ENCODE data around the gene SZRD1.

Gene SZRD1

GRCh38 chr1:16367258-16367967, 371 bp downstream of the SZRD1 start:
- no peak for TF ChIP-seq CTCF (IDR thresholded peaks at IDR 0.05; ENCODE audit: borderline replicate concordance, control extremely low read depth, extremely low read depth, insufficient read depth, missing control alignments)
- peak; percentile 80 for DNase-seq (ENCODE audit: low spot score)
- in situ Hi-C loops (cut with MboI; ENCODE audit: low sequenced_read_pairs, unreplicated experiment) = loop anchor here (25.0 kb wide), 1 partner anchor 280 kb away; no protein-coding TSS in a partner anchor

GRCh38 chr1:16367968-16368890, 1.2 kb downstream of the SZRD1 start:
- in situ Hi-C loops (cut with MboI; ENCODE audit: low sequenced_read_pairs, unreplicated experiment) = loop anchor here (25.0 kb wide), 1 partner anchor 281 kb away; no protein-coding TSS in a partner anchor
- TF ChIP-seq CTCF (IDR thresholded peaks at IDR 0.05; ENCODE audit: borderline replicate concordance, control extremely low read depth, extremely low read depth, insufficient read depth, missing control alignments) = no peak
- DNase-seq (ENCODE audit: low spot score) = no peak

- in situ Hi-C loops (cut with MboI; ENCODE audit: low sequenced_read_pairs, unreplicated experiment) = loop anchor here (25.0 kb wide), 1 partner anchor 283 kb away; no protein-coding TSS in a partner anchor
- no peak for TF ChIP-seq CTCF (IDR thresholded peaks at IDR 0.05; ENCODE audit: borderline replicate concordance, control extremely low read depth, extremely low read depth, insufficient read depth, missing control alignments)
- no peak for DNase-seq (ENCODE audit: low spot score)
Measured at GRCh38 chr1:16369821-16370220, 2.8 kb downstream of the SZRD1 start.

GRCh38 chr1:16371725-16372124, 4.7 kb downstream of the SZRD1 start:
- no peak for TF ChIP-seq CTCF (IDR thresholded peaks at IDR 0.05; ENCODE audit: borderline replicate concordance, control extremely low read depth, extremely low read depth, insufficient read depth, missing control alignments)
- in situ Hi-C loops (cut with MboI; ENCODE audit: low sequenced_read_pairs, unreplicated experiment) = loop anchor here (25.0 kb wide), 1 partner anchor 284 kb away; no protein-coding TSS in a partner anchor
- no peak for DNase-seq (ENCODE audit: low spot score)

- TF ChIP-seq CTCF (IDR thresholded peaks at IDR 0.05; ENCODE audit: borderline replicate concordance, control extremely low read depth, extremely low read depth, insufficient read depth, missing control alignments) = no peak
- in situ Hi-C loops (cut with MboI; ENCODE audit: low sequenced_read_pairs, unreplicated experiment) = loop anchor here (25.0 kb wide), 1 partner anchor 285 kb away; no protein-coding TSS in a partner anchor
- no peak for DNase-seq (ENCODE audit: low spot score)
Measured at GRCh38 chr1:16372535-16373285, 5.7 kb downstream of the SZRD1 start.

GRCh38 chr1:16374266-16374665, 7.2 kb downstream of the SZRD1 start:
- TF ChIP-seq CTCF (IDR thresholded peaks at IDR 0.05; ENCODE audit: borderline replicate concordance, control extremely low read depth, extremely low read depth, insufficient read depth, missing control alignments) = no peak
- in situ Hi-C loops (cut with MboI; ENCODE audit: low sequenced_read_pairs, unreplicated experiment) = loop anchor here (25.0 kb wide), 1 partner anchor 287 kb away; no protein-coding TSS in a partner anchor
- DNase-seq (ENCODE audit: low spot score) = no peak

Data from GM13976 (cell line).